GM19025 (cell line): ENCODE results near the gene ENTPD1.
"Not testable (repeated sequence)": the region's sequence is repeated elsewhere in the genome, so short reads cannot be mapped to it uniquely, and the experiment has no call there.

ENCODE experiments used
- ATAC-seq: cut with Tn5 transposase; IDR thresholded peaks from one replicate; pipeline ENCODE4 v1.9.1; 2021; ENCODE audit warnings: mild to moderate bottlenecking, low read depth, moderate library complexity; ENCODE audit not compliant: unreplicated experiment

Gene ENTPD1

DNA sequence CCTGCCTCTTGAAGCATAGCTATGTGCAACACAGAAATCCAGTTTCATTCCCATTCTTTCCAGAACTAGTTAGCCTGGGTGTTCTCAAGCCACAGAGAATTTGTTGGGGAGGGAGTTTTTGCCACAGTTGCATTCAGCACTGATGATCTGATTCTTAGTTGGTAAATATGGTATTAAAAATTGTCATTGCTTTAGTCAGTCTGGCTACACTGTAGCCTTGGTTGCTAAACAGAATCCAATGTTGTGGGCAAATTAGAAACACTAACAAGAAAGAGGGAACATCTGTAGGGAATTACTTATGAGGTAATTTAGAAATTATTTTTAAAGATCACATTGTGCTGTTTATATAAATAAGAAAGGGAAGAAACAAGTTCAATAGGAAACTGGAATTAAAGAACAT, 94.8 kb downstream of the ENTPD1 start:
- ATAC-seq, result no peak

- no peak for ATAC-seq
Observed at GRCh38 chr10:95860166-95860940, 104.4 kb downstream of the ENTPD1 start.

DNA sequence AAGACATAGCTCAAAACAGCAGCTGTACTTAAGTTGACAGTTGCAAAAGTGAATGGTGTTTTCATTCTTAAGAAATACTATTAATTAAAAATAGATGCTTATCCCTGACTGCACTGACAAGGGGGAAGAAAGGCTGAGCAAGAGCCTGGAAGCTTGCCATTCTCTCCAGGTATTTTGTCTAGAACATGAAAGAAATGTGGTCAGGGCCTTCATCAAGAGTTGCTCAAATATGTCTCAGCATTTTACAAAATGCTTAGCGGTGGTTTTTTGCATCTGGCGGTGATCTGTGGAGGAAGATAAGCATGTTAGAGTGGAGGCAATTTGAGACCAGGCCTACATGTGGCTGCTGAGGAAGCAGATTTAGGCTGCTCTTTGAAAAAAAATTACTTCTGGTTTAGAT, 105.4 kb downstream of the ENTPD1 start:
- no peak for ATAC-seq

DNA sequence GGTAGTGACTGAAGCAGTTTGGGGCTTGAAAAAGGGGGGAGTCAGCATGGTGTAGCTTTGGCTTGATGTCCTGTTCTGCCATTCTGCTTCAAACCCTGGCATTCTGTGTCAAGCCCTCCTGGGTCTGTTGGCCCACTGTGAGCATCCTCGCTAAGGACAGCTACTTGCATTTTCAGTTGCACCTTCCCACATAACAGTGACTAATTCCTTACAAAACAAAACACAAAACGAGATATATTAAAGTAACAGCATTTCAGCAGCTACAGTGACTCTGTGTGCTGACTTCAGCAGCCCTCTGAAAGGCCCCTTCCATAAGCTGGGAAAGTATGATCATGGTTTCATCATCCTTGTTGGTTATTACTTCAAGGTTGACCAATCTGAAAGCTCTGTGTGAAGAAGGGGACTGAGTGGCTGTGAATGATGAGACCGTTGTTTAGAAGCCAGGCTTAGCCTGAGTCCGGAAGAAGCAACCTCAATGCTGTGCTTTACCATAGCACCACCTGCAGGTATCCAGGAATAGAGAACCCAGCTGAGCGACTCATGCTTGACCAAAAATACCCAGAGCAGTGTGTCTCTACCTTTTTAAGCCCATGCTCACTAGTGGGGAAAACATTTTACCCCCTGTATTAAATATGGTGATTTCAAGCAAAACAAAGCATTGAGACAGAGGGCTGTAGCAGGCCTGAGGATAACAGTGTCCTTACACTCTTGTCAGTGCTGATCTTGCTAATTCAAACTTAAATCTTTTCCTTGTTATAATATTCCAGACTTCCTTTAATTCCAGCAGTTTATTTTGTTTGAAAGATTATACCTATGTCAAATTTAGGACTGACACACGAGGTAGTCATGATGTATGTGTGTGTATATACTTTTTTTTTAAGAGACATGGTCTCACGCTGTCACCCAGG, 109.2 kb downstream of the ENTPD1 start:
- peak; percentile 80 for ATAC-seq

- ATAC-seq, result no peak
Observed at GRCh38 chr10:95865814-95866466, 110.0 kb downstream of the ENTPD1 start.

- ATAC-seq, result no peak
Observed at GRCh38 chr10:95866467-95866842, 110.5 kb downstream of the ENTPD1 start.

GRCh38 chr10:95867866-95868265, 111.9 kb downstream of the ENTPD1 start:
- ATAC-seq, result no peak

- ATAC-seq, result no peak
Observed at GRCh38 chr10:95872158-95872711, 116.3 kb downstream of the ENTPD1 start.

GRCh38 chr10:95873139-95873538, 117.2 kb downstream of the ENTPD1 start:
- ATAC-seq, result no peak

- ATAC-seq, result no peak
Observed at GRCh38 chr10:95873651-95874050, 117.7 kb downstream of the ENTPD1 start.

GRCh38 chr10:95874783-95875182, 118.8 kb downstream of the ENTPD1 start:
- ATAC-seq, result not testable (repeated sequence)

GRCh38 chr10:95876756-95877155, 120.8 kb downstream of the ENTPD1 start:
- ATAC-seq, result no peak

- no peak for ATAC-seq
Observed at GRCh38 chr10:95877881-95878280, 121.9 kb downstream of the ENTPD1 start.

- no peak for ATAC-seq
Observed at GRCh38 chr10:95880704-95881103, 124.7 kb downstream of the ENTPD1 start.

GRCh38 chr10:95881316-95881715, 125.4 kb downstream of the ENTPD1 start:
- no peak for ATAC-seq

- ATAC-seq, result no peak
Observed at GRCh38 chr10:95889830-95890229, 133.9 kb downstream of the ENTPD1 start.

- no peak for ATAC-seq
Observed at GRCh38 chr10:95896071-95896850, 140.3 kb downstream of the ENTPD1 start.

DNA sequence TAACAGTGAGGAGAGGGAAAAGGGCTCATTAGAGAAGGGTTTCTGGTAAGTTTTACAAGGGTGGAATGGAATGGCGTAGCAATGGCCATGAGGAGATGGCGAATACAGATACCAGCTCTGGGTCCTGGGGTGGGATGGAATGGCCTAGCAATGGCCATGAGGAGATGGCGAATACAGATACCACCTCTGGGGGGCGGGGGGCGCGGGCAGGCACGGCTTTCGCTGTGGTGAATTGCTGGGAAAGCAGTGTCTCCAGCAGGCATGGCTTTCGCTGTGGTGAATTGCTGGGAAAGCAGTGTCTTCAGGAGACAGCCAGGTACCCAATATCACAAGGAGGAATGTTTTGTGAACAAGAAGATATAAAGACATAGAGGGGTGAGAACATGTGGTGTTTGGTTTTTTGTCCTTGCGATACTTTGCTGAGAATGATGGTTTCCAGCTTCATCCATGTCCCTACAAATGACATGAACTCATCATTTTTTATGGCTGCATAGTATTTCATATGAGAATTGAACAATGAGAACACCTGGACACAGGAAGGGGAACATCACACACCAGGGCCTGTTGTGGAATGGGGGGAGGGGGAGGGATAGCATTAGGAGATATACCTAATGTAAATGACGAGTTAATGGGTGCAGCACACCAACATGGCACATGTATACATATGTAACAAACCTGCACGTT, 150.1 kb downstream of the ENTPD1 start:
- not testable (repeated sequence) for ATAC-seq

GRCh38 chr10:95906677-95907455, 150.9 kb downstream of the ENTPD1 start:
- peak; percentile 16 for ATAC-seq
